AG09319 (cell line): ENCODE measurements around the gene PHACTR2.
"Not testable (repeated sequence)": the region's sequence is repeated elsewhere in the genome, so short reads cannot be mapped to it uniquely, and the experiment has no call there.

ENCODE experiments used
- DNase-seq: peaks from one replicate; pipeline ENCODE4 v3.0.0-alpha.2; 2010; ENCODE audit warnings: low read depth; ENCODE audit errors: extremely low read depth
- CTCF ChIP-seq: IDR thresholded peaks from 2 replicates; pipeline ENCODE4 v1.5.1; 2011; ENCODE audit warnings: low read depth, mild to moderate bottlenecking, inconsistent platforms, low read length, moderate library complexity

Gene PHACTR2

GRCh38 chr6:143647191-143647590, 30.6 kb upstream of the PHACTR2 start:
- no peak for TF ChIP-seq CTCF
- no peak for DNase-seq

GRCh38 chr6:143647732-143648131, 30.0 kb upstream of the PHACTR2 start:
- no peak for TF ChIP-seq CTCF
- DNase-seq = no peak

GRCh38 chr6:143649319-143649718, 28.4 kb upstream of the PHACTR2 start:
- DNase-seq = not testable (repeated sequence)

- not testable (repeated sequence) for DNase-seq
Measured at GRCh38 chr6:143651328-143651727, 26.4 kb upstream of the PHACTR2 start.

- no peak for TF ChIP-seq CTCF
- no peak for DNase-seq
Measured at GRCh38 chr6:143652841-143653331, 24.9 kb upstream of the PHACTR2 start.

- no peak for TF ChIP-seq CTCF
- no peak for DNase-seq
Measured at GRCh38 chr6:143655541-143655940, 22.2 kb upstream of the PHACTR2 start.

GRCh38 chr6:143656026-143656425, 21.7 kb upstream of the PHACTR2 start:
- no peak for DNase-seq
- TF ChIP-seq CTCF = no peak

GRCh38 chr6:143657809-143658208, 20.0 kb upstream of the PHACTR2 start:
- no peak for DNase-seq
- TF ChIP-seq CTCF = no peak

- DNase-seq = not testable (repeated sequence)
Measured at GRCh38 chr6:143660170-143660569, 17.6 kb upstream of the PHACTR2 start.
